IPS DF 6.9 (cell line): ENCODE measurements around the gene KLHDC8A.

Source experiments
- DNase-seq: peaks from one replicate; pipeline ENCODE4 v3.0.0-alpha.2; 2013; ENCODE audit warnings: low read depth, low spot score
- H3K27ac ChIP-seq: one replicate; pipeline ENCODE4 v1.5.1; 2013; ENCODE audit warnings: low read length, control low read depth
- H3K27me3 ChIP-seq: 2 replicates; pipeline ENCODE4 v1.6.1; 2013; ENCODE audit warnings: mild to moderate bottlenecking, low read length; ENCODE audit not compliant: control insufficient read depth, insufficient read depth
- H3K36me3 ChIP-seq: 2 replicates; pipeline ENCODE4 v1.6.1; 2013; ENCODE audit warnings: low read length; ENCODE audit not compliant: control insufficient read depth, insufficient read depth
- H3K4me1 ChIP-seq: 2 replicates; pipeline ENCODE4 v1.6.1; 2013; ENCODE audit warnings: low read length; ENCODE audit not compliant: control insufficient read depth, insufficient read depth
- H3K4me3 ChIP-seq: 2 replicates; pipeline ENCODE4 v1.5.1; 2013; ENCODE audit warnings: mild to moderate bottlenecking, low read length
- H3K9me3 ChIP-seq: 2 replicates; pipeline ENCODE4 v1.6.1; 2013; ENCODE audit warnings: low read length, inconsistent platforms; ENCODE audit not compliant: control insufficient read depth, insufficient read depth
- WGBS: extraction: QIAGEN DNeasy Blood & Tissue Kit; methylation state at CpG from one replicate; pipeline ENCODE4 v1.1.7; 2013; ENCODE audit warnings: mixed read lengths, missing lambda C conversion rate; ENCODE audit not compliant: insufficient read length, insufficient coverage; 5-methylcytosine and 5-hydroxymethylcytosine counted together

Gene KLHDC8A

DNA sequence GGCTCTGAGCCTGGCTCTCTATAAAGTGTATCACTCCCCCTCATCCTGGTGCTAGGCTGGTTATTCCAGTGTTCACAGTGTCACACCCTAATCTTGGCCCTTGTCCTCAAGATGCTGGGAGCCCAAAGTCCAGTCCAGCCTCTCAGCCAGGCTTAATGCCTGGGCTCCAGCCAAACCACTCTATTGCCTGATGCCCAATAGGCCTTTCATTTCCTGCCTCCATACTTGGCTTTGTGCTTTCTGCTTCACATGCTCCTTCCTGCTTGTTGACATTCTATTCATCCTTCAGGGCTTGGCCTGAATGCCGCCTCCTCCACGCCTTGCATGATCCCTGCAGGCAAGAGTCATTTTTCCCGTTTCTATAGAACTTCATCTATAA, 1.7 kb downstream of the KLHDC8A start:
- Histone ChIP-seq H3K27ac (no peak overlapping the region), H3K27me3 (no peaks in the 10 kb centered on the region)

GRCh38 chr1:205354259-205355074, 2.3 kb downstream of the KLHDC8A start:
- Histone ChIP-seq H3K27ac (no peak overlapping the region), H3K4me3 (no peak overlapping the region), H3K4me1 (peaks cover 19% of the 10 kb centered on the region), H3K27me3 (no peaks in the 10 kb centered on the region), H3K36me3 (no peaks in the 10 kb centered on the region), H3K9me3 (no peaks in the 10 kb centered on the region)
- WGBS = no CpG with 5 or more reads among the region's 5 CpGs
- DNase-seq = no peak

More for the DNA sequence above, 1.7 kb downstream of the KLHDC8A start:
- Histone ChIP-seq H3K9me3 (no peaks in the 10 kb centered on the region), H3K36me3 (no peaks in the 10 kb centered on the region), H3K4me3 (no peak overlapping the region), H3K4me1 (peaks cover 18% of the 10 kb centered on the region)
- WGBS = no CpG with 5 or more reads among the region's 3 CpGs
- DNase-seq = no peak

- H3K27me3 ChIP-seq = no peaks in the 10 kb centered on the region
- peaks cover 18% of the 10 kb centered on the region for H3K4me1 ChIP-seq
- no peaks in the 10 kb centered on the region for H3K36me3 ChIP-seq
- H3K9me3 ChIP-seq = no peaks in the 10 kb centered on the region
- no peak overlapping the region for H3K4me3 ChIP-seq
- DNase-seq = no peak
- H3K27ac ChIP-seq = no peak overlapping the region
- WGBS = no CpG with 5 or more reads among the region's 6 CpGs
These were observed 3.1 kb downstream of the KLHDC8A start for GRCh38 chr1:205353612-205354011.

DNA sequence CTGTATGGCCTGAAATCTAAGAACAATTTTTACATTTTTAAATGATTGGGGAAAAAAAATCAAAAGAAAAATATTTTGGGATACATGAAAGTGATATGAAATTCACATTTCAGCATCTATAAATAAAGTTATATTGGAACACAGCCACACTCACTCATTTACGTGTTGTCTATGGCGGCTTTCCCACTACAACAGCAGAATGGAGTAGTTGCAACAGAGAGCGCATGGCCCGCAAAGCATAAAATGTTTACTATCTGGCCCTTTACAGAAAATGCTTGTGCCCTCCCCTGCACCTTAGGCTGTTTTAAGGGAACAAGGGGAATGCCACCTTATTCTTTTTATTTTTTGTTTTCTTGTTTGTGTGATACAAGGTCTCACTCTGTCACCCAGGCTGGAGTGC, 3.5 kb downstream of the KLHDC8A start:
- no peaks in the 10 kb centered on the region for H3K9me3 ChIP-seq
- no peak for DNase-seq
- H3K4me1 ChIP-seq = peaks cover 17% of the 10 kb centered on the region
- no peaks in the 10 kb centered on the region for H3K27me3 ChIP-seq
- H3K4me3 ChIP-seq = no peak overlapping the region
- no peak overlapping the region for H3K27ac ChIP-seq
- WGBS = no CpG with 5 or more reads among the region's 4 CpGs
- no peaks in the 10 kb centered on the region for H3K36me3 ChIP-seq

DNA sequence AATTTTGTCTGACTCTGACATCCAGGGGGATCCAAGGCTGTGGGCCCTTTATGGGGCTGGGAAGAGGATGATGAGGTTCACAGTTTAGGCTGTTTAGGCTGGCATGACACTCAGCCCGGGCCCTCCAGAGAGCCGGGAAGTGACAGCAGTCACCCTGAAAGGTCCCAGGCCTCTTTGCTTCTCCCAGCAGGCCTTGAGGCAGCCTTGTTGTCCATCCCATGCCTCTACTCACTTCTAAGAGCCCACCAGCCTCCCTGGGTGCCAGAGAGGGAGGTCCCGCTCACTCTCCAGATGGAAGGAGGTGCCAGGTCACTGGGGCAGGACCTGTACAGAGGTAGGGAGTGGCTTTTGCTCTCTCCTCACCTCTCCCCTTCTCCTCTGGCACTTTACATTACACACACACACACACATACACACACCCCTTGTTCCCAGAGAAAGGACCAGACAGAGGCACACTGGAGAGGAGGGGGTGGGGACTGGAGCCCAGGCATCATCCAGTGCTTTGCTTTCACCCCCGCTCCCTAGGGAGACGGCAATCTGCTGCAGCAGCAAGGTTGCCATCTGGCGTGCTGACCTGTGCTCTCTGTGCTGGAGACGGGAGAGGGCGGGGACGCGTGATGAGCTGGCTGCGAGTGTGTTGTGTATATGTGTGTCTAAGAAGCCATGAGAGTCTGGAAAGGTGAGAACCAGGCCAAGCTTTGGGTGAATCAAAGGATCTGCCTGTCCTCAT, 4.6 kb downstream of the KLHDC8A start:
- no CpG with 5 or more reads among the region's 11 CpGs for WGBS
- H3K4me1 ChIP-seq = peaks cover 17% of the 10 kb centered on the region
- H3K36me3 ChIP-seq = no peaks in the 10 kb centered on the region
- no peaks in the 10 kb centered on the region for H3K9me3 ChIP-seq
- no peaks in the 10 kb centered on the region for H3K27me3 ChIP-seq
- no peak for DNase-seq
- H3K27ac ChIP-seq = no peak overlapping the region
- no peak overlapping the region for H3K4me3 ChIP-seq

DNA sequence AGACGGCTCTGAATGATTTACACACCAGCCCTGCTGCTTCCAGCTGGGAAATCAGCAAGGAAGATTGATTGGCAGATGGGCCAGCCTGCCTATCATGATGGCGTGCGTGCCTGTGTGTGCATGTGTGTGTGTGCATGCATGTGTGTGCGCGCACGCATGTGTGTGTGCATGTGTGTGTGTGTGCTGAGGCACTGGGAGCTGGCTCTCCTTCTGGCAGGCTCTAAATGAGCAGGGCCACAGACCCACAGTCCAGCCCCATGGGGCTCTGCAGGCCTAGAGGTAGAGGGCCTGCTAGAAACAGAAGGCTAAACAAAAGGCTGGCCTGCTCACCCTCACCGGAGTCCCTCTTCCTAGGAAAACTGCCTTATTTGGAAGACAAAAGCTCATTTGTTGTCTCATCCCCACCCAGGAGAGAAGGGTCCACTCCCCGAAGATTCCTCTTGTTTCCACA, 6.0 kb downstream of the KLHDC8A start:
- no peaks in the 10 kb centered on the region for H3K27me3 ChIP-seq
- H3K4me3 ChIP-seq = no peak overlapping the region
- no peaks in the 10 kb centered on the region for H3K9me3 ChIP-seq
- H3K4me1 ChIP-seq = peaks cover 9% of the 10 kb centered on the region
- no peak for DNase-seq
- no peak overlapping the region for H3K27ac ChIP-seq
- no peaks in the 10 kb centered on the region for H3K36me3 ChIP-seq
- no CpG with 5 or more reads among the region's 8 CpGs for WGBS

- no peaks in the 10 kb centered on the region for H3K27me3 ChIP-seq
- peaks cover 9% of the 10 kb centered on the region for H3K4me1 ChIP-seq
- no peak for DNase-seq
- no peaks in the 10 kb centered on the region for H3K9me3 ChIP-seq
- no peaks in the 10 kb centered on the region for H3K36me3 ChIP-seq
- no peak overlapping the region for H3K4me3 ChIP-seq
- no CpG with 5 or more reads among the region's 4 CpGs for WGBS
- no peak overlapping the region for H3K27ac ChIP-seq
These were observed 6.6 kb downstream of the KLHDC8A start for GRCh38 chr1:205350124-205350523.

GRCh38 chr1:205348554-205349487, 7.9 kb downstream of the KLHDC8A start:
- Histone ChIP-seq H3K9me3 (no peaks in the 10 kb centered on the region), H3K4me3 (no peak overlapping the region), H3K27me3 (peaks cover 3% of the 10 kb centered on the region; the same call in 1 of the 2 replicates), H3K27ac (no peak overlapping the region), H3K4me1 (peaks cover 7% of the 10 kb centered on the region), H3K36me3 (no peaks in the 10 kb centered on the region)
- DNase-seq = no peak
- no CpG with 5 or more reads among the region's 5 CpGs for WGBS

GRCh38 chr1:205346956-205347574, 9.7 kb downstream of the KLHDC8A start:
- H3K4me3 ChIP-seq = no peak overlapping the region
- no peaks in the 10 kb centered on the region; the same call in 1 of the 2 replicates for H3K36me3 ChIP-seq
- H3K27ac ChIP-seq = no peak overlapping the region
- peaks cover 8% of the 10 kb centered on the region for H3K4me1 ChIP-seq
- WGBS = no CpG with 5 or more reads among the region's 10 CpGs
- no peak for DNase-seq
- no peaks in the 10 kb centered on the region for H3K9me3 ChIP-seq
- peaks cover 8% of the 10 kb centered on the region; the same call in 1 of the 2 replicates for H3K27me3 ChIP-seq
